H1 (cell line): ENCODE results near the gene ASTN2. TPM values are rescaled to one million over a fixed set of nuclear protein-coding genes. Genes with fewer than 3 reads are reported as not detected.

Experiments
- CTCF ChIA-PET: fragments of 300-600 bp; sonication (Branson Sonifier 250); formaldehyde crosslinking; loops from one replicate; lab custom pipeline; 2021; ENCODE audit not compliant: partially characterized antibody; lab: Charles Lee
- POLR2A ChIA-PET: fragments of 300-600 bp; sonication (Branson Sonifier 250); formaldehyde crosslinking; loops from one replicate; lab custom pipeline; 2021; ENCODE audit warnings: inconsistent platforms; ENCODE audit not compliant: partially characterized antibody; lab: Charles Lee
- DNase-seq, 2 experiments: peaks; one replicate each; pipeline versions ENCODE4 v3.0.0 to v3.0.0-alpha.2; 2010 to 2022; ENCODE audit warnings: low spot score in 2 of 2, low read depth in 1 of 2, mixed read lengths in 1 of 2
- FAIRE-seq: peaks from 2 replicates; lab custom pipeline; 2011; peaks lifted over from hg19 to GRCh38; lab: Jason Lieb, UNC
- H2AFZ ChIP-seq: 2 replicates; pipeline ENCODE4 v1.8.1; 2012; ENCODE audit warnings: low read length, inconsistent platforms
- H2AK5ac ChIP-seq: 2 replicates; pipeline ENCODE4 v1.6.1; 2013; ENCODE audit warnings: low read depth, low read length
- H2BK120ac ChIP-seq: replicated peaks from 2 replicates; pipeline ENCODE3; 2013; ENCODE audit warnings: low read depth, low read length, inconsistent platforms
- H2BK12ac ChIP-seq: 2 replicates; pipeline ENCODE4 v1.6.1; 2013; ENCODE audit warnings: low read depth, low read length
- H2BK15ac ChIP-seq: 2 replicates; pipeline ENCODE4 v1.6.1; 2013; ENCODE audit warnings: low read length
- H2BK20ac ChIP-seq: 2 replicates; pipeline ENCODE4 v1.6.1; 2013; ENCODE audit warnings: low read length
- H2BK5ac ChIP-seq: 2 replicates; pipeline ENCODE4 v1.6.1; 2013; ENCODE audit warnings: low read depth, low read length
- H3K14ac ChIP-seq: 2 replicates; pipeline ENCODE4 v1.6.1; 2013; ENCODE audit warnings: inconsistent platforms; ENCODE audit not compliant: insufficient read length
- H3K18ac ChIP-seq: 2 replicates; pipeline ENCODE4 v1.6.1; 2013; ENCODE audit warnings: low read length; ENCODE audit errors: extremely low read depth
- H3K23ac ChIP-seq: 2 replicates; pipeline ENCODE4 v1.6.1; 2013; ENCODE audit warnings: inconsistent platforms; ENCODE audit not compliant: insufficient read length
- H3K23me2 ChIP-seq: 2 replicates; pipeline ENCODE4 v1.6.1; 2013; ENCODE audit warnings: low read depth, low read length
- H3K27ac ChIP-seq: 2 replicates; pipeline ENCODE4 v1.6.1; 2011; ENCODE audit warnings: low read depth, low read length, inconsistent platforms
- H3K27me3 ChIP-seq, 4 experiments: replicated peaks in 1 of 4; 1 replicate in 1 of 4; 2 replicates in 3 of 4; pipeline versions ENCODE4 v1.6.1 to v1.8.1; 2011 to 2013; ENCODE audit warnings: low read length in 3 of 4, mild to moderate bottlenecking in 3 of 4, inconsistent platforms in 2 of 4, mixed read lengths in 2 of 4, moderate library complexity in 1 of 4; ENCODE audit not compliant: control insufficient read depth in 3 of 4, insufficient read depth in 3 of 4; ENCODE audit errors: extremely low read depth in 1 of 4
- H3K36me3 ChIP-seq, 4 experiments: 2 replicates each; pipeline versions ENCODE4 v1.6.1 to v1.8.1; 2011 to 2013; ENCODE audit warnings: mild to moderate bottlenecking in 4 of 4, low read length in 3 of 4, moderate library complexity in 2 of 4, control low read depth in 1 of 4, inconsistent platforms in 1 of 4; ENCODE audit not compliant: insufficient read depth in 4 of 4, control insufficient read depth in 2 of 4
- H3K4ac ChIP-seq: replicated peaks from 2 replicates; pipeline ENCODE3; 2013; ENCODE audit warnings: low read length, low read depth, mixed read lengths, inconsistent platforms; ENCODE audit not compliant: insufficient read length
- H3K4me1 ChIP-seq, 4 experiments: replicated peaks in 1 of 4; 1 replicate in 1 of 4; 2 replicates in 3 of 4; pipeline versions ENCODE4 v1.6.1 to v1.8.1; 2011 to 2013; ENCODE audit warnings: low read length in 3 of 4, inconsistent platforms in 2 of 4, mixed read lengths in 1 of 4; ENCODE audit not compliant: insufficient read depth in 4 of 4, control insufficient read depth in 3 of 4
- H3K4me2 ChIP-seq, 2 experiments: 2 replicates each; pipeline versions ENCODE4 v1.6.1 to v1.8.1; 2011 to 2013; ENCODE audit warnings: low read depth in 2 of 2, low read length in 2 of 2, control low read depth in 1 of 2, inconsistent platforms in 1 of 2, mild to moderate bottlenecking in 1 of 2; ENCODE audit not compliant: insufficient read depth in 1 of 2
- H3K4me3 ChIP-seq, 4 experiments: fragments of 200-600, 300-600 bp in 1 of 4; sonication (generic), shearing (Covaris generic), sonication (Bioruptor Twin) in 1 of 4; 2 replicates each; pipeline versions ENCODE4 v1.5.1 to v1.8.1; 2011 to 2016; ENCODE audit warnings: low read length in 4 of 4, low read depth in 3 of 4, control low read depth in 2 of 4, inconsistent platforms in 2 of 4, mild to moderate bottlenecking in 2 of 4, mixed read lengths in 1 of 4, moderate library complexity in 1 of 4; ENCODE audit not compliant: insufficient read depth in 2 of 4; ENCODE audit errors: extremely low read depth in 1 of 4
- H3K56ac ChIP-seq: replicated peaks from 2 replicates; pipeline ENCODE3; 2013; ENCODE audit warnings: low read depth, mild to moderate bottlenecking, mixed read lengths, low read length, inconsistent platforms; ENCODE audit not compliant: insufficient read length
- H3K79me1 ChIP-seq: 2 replicates; pipeline ENCODE4 v1.6.1; 2013; ENCODE audit warnings: low read depth, low read length, control low read depth
- H3K79me2 ChIP-seq, 2 experiments: 2 replicates each; pipeline versions ENCODE4 v1.6.1 to v1.8.1; 2012 to 2013; ENCODE audit warnings: low read length in 2 of 2, mild to moderate bottlenecking in 2 of 2, inconsistent platforms in 1 of 2; ENCODE audit not compliant: insufficient read depth in 2 of 2, control insufficient read depth in 1 of 2
- H3K9ac ChIP-seq, 4 experiments: replicated peaks in 1 of 4; 1 replicate in 1 of 4; 2 replicates in 3 of 4; pipeline versions ENCODE4 v1.6.1 to v1.8.1; 2011 to 2013; ENCODE audit warnings: low read depth in 3 of 4, low read length in 3 of 4, control low read depth in 2 of 4, mild to moderate bottlenecking in 2 of 4, moderate library complexity in 2 of 4, inconsistent platforms in 1 of 4; ENCODE audit errors: extremely low read depth in 1 of 4
- H3K9me3 ChIP-seq, 2 experiments: 2 replicates each; pipeline versions ENCODE4 v1.6.1 to v1.8.1; 2012 to 2013; ENCODE audit warnings: mild to moderate bottlenecking in 2 of 2, moderate library complexity in 2 of 2, control low read depth in 1 of 2, inconsistent platforms in 1 of 2, low read depth in 1 of 2, low read length in 1 of 2, mixed read lengths in 1 of 2; ENCODE audit not compliant: insufficient read depth in 2 of 2
- H4K20me1 ChIP-seq, 2 experiments: replicated peaks in 1 of 2; 2 replicates each; pipeline versions ENCODE3 to v1.8.1; 2011 to 2013; ENCODE audit warnings: inconsistent platforms in 2 of 2, low read length in 2 of 2, mild to moderate bottlenecking in 1 of 2; ENCODE audit not compliant: insufficient read depth in 2 of 2, control insufficient read depth in 1 of 2
- H4K5ac ChIP-seq: 2 replicates; pipeline ENCODE4 v1.6.1; 2013; ENCODE audit warnings: low read length, low read depth, mixed read lengths, inconsistent platforms; ENCODE audit not compliant: insufficient read length
- H4K8ac ChIP-seq: 2 replicates; pipeline ENCODE4 v1.8.0; 2013; ENCODE audit warnings: mild to moderate bottlenecking, moderate library complexity, low read length, inconsistent platforms; ENCODE audit not compliant: insufficient read depth; ENCODE audit errors: extremely low read depth
- H4K91ac ChIP-seq: replicated peaks from 2 replicates; pipeline ENCODE3; 2013; ENCODE audit warnings: low read length, mixed read lengths, inconsistent platforms; ENCODE audit not compliant: insufficient read length
- CBX8 ChIP-seq: fragments of 300-800, 300-1000 bp; sonication (generic); IDR thresholded peaks from 2 replicates; pipeline ENCODE4 v1.7.1; 2016; ENCODE audit warnings: low read depth, low read length, borderline replicate concordance
- CREB1 ChIP-seq: IDR thresholded peaks from 2 replicates; pipeline ENCODE4 v1.6.1; 2012; ENCODE audit warnings: inconsistent platforms
- EP300 ChIP-seq, 2 experiments: IDR thresholded peaks; 1 replicate in 1 of 2; 2 replicates in 1 of 2; pipeline ENCODE4 v1.6.1; 2011 to 2012; ENCODE audit warnings: low read depth in 2 of 2, low read length in 2 of 2, mild to moderate bottlenecking in 2 of 2, borderline replicate concordance in 1 of 2, inconsistent platforms in 1 of 2, moderate library complexity in 1 of 2
- EZH2 ChIP-seq: fragments of 200-600 bp; sonication (generic); IDR thresholded peaks from 2 replicates; pipeline ENCODE4 v1.7.1; 2012; ENCODE audit warnings: low read depth, mild to moderate bottlenecking, moderate library complexity, low read length, inconsistent platforms; ENCODE audit not compliant: severe bottlenecking
- HDAC2 ChIP-seq, 2 experiments: fragments of 300-600 bp in 1 of 2; sonication (generic) in 1 of 2; IDR thresholded peaks; 2 replicates each; pipeline ENCODE4 v1.6.1; 2011 to 2012; ENCODE audit warnings: low read depth in 2 of 2, low read length in 2 of 2, mild to moderate bottlenecking in 2 of 2, moderate library complexity in 2 of 2, borderline replicate concordance in 1 of 2, inconsistent platforms in 1 of 2
- NANOG ChIP-seq: IDR thresholded peaks from 2 replicates; pipeline ENCODE4 v1.6.1; 2011; ENCODE audit warnings: low read length, low read depth, mild to moderate bottlenecking, inconsistent platforms; ENCODE audit not compliant: insufficient read depth, poor library complexity, severe bottlenecking
- POLR2AphosphoS5 ChIP-seq: IDR thresholded peaks from 2 replicates; pipeline ENCODE4 v1.6.1; 2011; ENCODE audit warnings: low read depth, low read length
- RFX5 ChIP-seq: IDR thresholded peaks from 2 replicates; pipeline ENCODE4 v1.6.1; 2011; ENCODE audit warnings: low read depth, low read length, improper control_type of control experiment, borderline replicate concordance
- RXRA ChIP-seq: IDR thresholded peaks from 2 replicates; pipeline ENCODE4 v1.6.1; 2011; ENCODE audit warnings: low read depth, mild to moderate bottlenecking, low read length, moderate library complexity; ENCODE audit not compliant: insufficient read depth
- SAP30 ChIP-seq: fragments of 300-600 bp; sonication (generic); IDR thresholded peaks from 2 replicates; pipeline ENCODE4 v1.7.1; 2012; ENCODE audit warnings: low read length, moderate library complexity, mild to moderate bottlenecking, inconsistent platforms; ENCODE audit not compliant: insufficient read depth, insufficient replicate concordance
- TAF7 ChIP-seq: optimal IDR thresholded peaks from 2 replicates; pipeline ENCODE3; 2011; ENCODE audit warnings: low read depth, mild to moderate bottlenecking, inconsistent platforms, low read length, moderate library complexity, borderline replicate concordance
- YY1 ChIP-seq: IDR thresholded peaks from 2 replicates; pipeline ENCODE4 v1.6.1; 2011; ENCODE audit warnings: low read depth, mild to moderate bottlenecking, low read length
- WGBS, 2 experiments: shearing (Covaris generic) in 1 of 2; methylation state at CpG; one replicate each; pipeline versions ENCODE4 v1.1.6 to v1.1.7; 2013 to 2015; ENCODE audit warnings: low lambda C conversion rate in 2 of 2, mixed read lengths in 2 of 2, inconsistent platforms in 1 of 2, low coverage in 1 of 2, missing lambda C conversion rate in 1 of 2; ENCODE audit not compliant: insufficient replicate concordance in 2 of 2, insufficient coverage in 1 of 2, insufficient read length in 1 of 2; ENCODE audit errors: extremely low coverage in 1 of 2, missing lambda C conversion rate in 1 of 2; 5-methylcytosine and 5-hydroxymethylcytosine counted together
- polyA plus RNA-seq, 7 experiments: library from polyadenylated mRNA; depleted of rRNA in 3 of 7; stranded (reverse) in 5 of 7; unstranded in 2 of 7; fragments of >200 nt in 5 of 7; fragments of 200-250 nt in 2 of 7; gene quantifications; 1 replicate in 5 of 7; 2 replicates in 1 of 7; 4 replicates in 1 of 7; pipeline versions ENCODE4 v1.2.1 to v1.2.3, GENCODE V29; 2011 to 2013; ENCODE audit warnings: missing spikeins in 2 of 7, mixed read lengths in 2 of 7
- total RNA-seq: library from RNA; stranded (reverse); fragmentation: NEBNext Ultra II Directional; extraction: Animal tissue kit (Norgen Biotek cat#: 25700); gene quantifications from 2 replicates; pipeline ENCODE4 v1.2.1, GENCODE V29; 2021

The ASTN2 gene
- total and polyA plus RNA-seq, 2 of the 8 experiments (the other 6 are each of a cell fraction or from before 2014, with no cell fraction given): 8.2 to 13.7 TPM

- H3K4me1 ChIP-seq: peaks cover 0 to 9% (median 1%) of the 10 kb centered on the region in 4 experiments; a peak in 5 of 7 replicates
- H2BK12ac ChIP-seq: no peak overlapping the region
- H4K91ac ChIP-seq: no peak overlapping the region
- ChIA-PET CTCF (interaction anchor here (1.4 kb wide), 2 partner anchors 8 to 48 kb away, joined by 3 to 4 read pairs; no protein-coding TSS in a partner anchor), POLR2A (interaction anchor here (1.1 kb wide), 2 partner anchors 9 kb away, joined by 3 read pairs; no protein-coding TSS in a partner anchor)
- FAIRE-seq (no peak), DNase-seq (no peak)
- H2BK20ac ChIP-seq: no peak overlapping the region
- H2AK5ac ChIP-seq: no peak overlapping the region
- no peak overlapping the region for H2BK15ac ChIP-seq
- no peaks in the 10 kb centered on the region; the same call in 1 of the 2 replicates for H3K79me1 ChIP-seq
- no peak overlapping the region for H3K18ac ChIP-seq
- H3K27me3 ChIP-seq: no peaks in the 10 kb centered on the region; a peak in 2 of 7 replicates
- no peaks in the 10 kb centered on the region; a peak in 1 of 8 replicates for H3K36me3 ChIP-seq
- H3K9ac ChIP-seq: no peak overlapping the region
- H2BK5ac ChIP-seq: no peak overlapping the region
- H2AFZ ChIP-seq: no peak overlapping the region
- H3K79me2 ChIP-seq: peaks cover 0 to 27% of the 10 kb centered on the region in 2 experiments; a peak in 2 of 4 replicates
- 83% methylated on average over 3 of the region's 3 CpGs; no CpG with 5 or more reads in 1 of the 2 experiments for WGBS, 2 experiments
- H3K4ac ChIP-seq: no peak overlapping the region
- no peak overlapping the region for H3K56ac ChIP-seq
- no peak overlapping the region for H3K14ac ChIP-seq
- H3K9me3 ChIP-seq: no peaks in the 10 kb centered on the region
- H3K23me2 ChIP-seq: peaks cover 12% of the 10 kb centered on the region
- no peak overlapping the region for H2BK120ac ChIP-seq
- no peak overlapping the region for H3K23ac ChIP-seq
- H3K4me3 ChIP-seq: no peak overlapping the region
- H3K27ac ChIP-seq: no peak overlapping the region
- no peak overlapping the region; a peak in 1 of 4 replicates for H3K4me2 ChIP-seq
- peaks cover 1 to 2% of the 10 kb centered on the region in 2 experiments for H4K20me1 ChIP-seq
- H4K8ac ChIP-seq: no peak overlapping the region
- H4K5ac ChIP-seq: no peak overlapping the region
- TF ChIP-seq EP300 (IDR thresholded peaks at IDR 0.05; ENCODE audit: borderline replicate concordance in 1 of 2, low read depth in 2 of 2, low read length in 2 of 2) (no peak), EZH2 (no peak), YY1 (no peak), POLR2AphosphoS5 (no peak), HDAC2 (IDR thresholded peaks at IDR 0.05; ENCODE audit: borderline replicate concordance in 1 of 2, low read depth in 2 of 2, low read length in 2 of 2) (no peak), CREB1 (no peak), NANOG (no peak), SAP30 (no peak), CBX8 (no peak), RFX5 (no peak), TAF7 (no peak), RXRA (no peak)
These were observed 725.3 kb downstream of the ASTN2 start for GRCh38 chr9:116689486-116690032.
